Pulmonary artery endothelial cell (primary cell): ENCODE results near the gene ACOT7. TPM values are rescaled to one million over a fixed set of nuclear protein-coding genes. Genes with fewer than 3 reads are reported as not detected.

ENCODE experiments used
- DNase-seq: peaks from one replicate; pipeline ENCODE4 v3.0.0-alpha.2; 2011; ENCODE audit warnings: low read depth, low spot score
- total RNA-seq: library from RNA; depleted of rRNA; stranded (reverse); fragments of >200 nt; gene quantifications from 2 replicates; pipeline ENCODE4 v1.2.3, GENCODE V29; 2014

ACOT7 gene
- total RNA-seq, 1 donor from 2014 or later = 69.0 TPM

DNA sequence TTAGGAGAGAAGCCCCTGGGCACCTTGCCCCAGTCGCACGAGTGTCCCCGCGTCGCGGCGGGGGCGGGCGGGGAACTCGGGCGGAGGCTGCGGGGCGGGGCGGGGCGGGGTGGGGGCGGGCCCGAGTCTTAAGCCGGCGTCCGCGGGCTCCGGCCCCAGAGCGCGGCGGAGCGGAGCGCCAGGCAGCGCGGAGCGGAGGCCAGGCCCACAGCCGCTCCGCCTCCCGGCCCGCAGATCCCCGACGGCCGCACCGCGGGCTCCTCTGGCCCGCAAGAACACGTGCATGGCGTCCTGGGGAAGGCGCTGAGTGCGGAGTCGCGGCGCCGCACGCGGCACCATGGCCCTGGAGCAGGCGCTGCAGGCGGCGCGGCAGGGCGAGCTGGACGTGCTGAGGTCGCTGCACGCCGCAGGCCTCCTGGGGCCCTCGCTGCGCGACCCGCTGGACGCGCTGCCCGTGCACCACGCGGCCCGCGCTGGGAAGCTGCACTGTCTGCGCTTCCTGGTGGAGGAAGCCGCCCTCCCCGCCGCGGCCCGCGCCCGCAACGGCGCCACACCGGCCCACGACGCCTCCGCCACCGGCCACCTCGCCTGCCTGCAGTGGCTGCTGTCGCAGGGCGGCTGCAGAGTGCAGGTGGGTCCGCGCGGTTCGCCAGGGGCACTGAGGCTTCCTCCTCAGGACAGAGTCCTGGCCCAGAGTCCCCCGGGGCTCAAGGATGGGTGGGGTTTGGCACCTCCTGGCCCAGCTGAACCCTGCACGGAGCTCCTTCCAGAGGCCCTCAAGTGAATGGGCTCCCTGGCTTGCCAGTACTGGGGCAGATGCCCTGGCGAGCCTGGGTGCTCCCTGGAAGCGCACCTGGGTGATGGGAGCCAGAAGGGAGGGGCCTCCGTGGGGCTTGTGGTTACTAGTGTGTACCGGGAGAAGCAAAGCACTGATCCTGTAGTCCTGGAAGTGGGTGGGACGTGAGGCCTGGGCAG is 31.3 kb upstream of the ACOT7 start, which contains the start of gene ESPN:
Gene ESPN (plus strand): TSS at position 158 of the 975 bp plus-strand sequence. CDS start 180 bp downstream, at position 338.
- no peak for DNase-seq

GRCh38 chr1:6424000-6424565 is 30.5 kb upstream of the ACOT7 start:
- DNase-seq = no peak

DNA sequence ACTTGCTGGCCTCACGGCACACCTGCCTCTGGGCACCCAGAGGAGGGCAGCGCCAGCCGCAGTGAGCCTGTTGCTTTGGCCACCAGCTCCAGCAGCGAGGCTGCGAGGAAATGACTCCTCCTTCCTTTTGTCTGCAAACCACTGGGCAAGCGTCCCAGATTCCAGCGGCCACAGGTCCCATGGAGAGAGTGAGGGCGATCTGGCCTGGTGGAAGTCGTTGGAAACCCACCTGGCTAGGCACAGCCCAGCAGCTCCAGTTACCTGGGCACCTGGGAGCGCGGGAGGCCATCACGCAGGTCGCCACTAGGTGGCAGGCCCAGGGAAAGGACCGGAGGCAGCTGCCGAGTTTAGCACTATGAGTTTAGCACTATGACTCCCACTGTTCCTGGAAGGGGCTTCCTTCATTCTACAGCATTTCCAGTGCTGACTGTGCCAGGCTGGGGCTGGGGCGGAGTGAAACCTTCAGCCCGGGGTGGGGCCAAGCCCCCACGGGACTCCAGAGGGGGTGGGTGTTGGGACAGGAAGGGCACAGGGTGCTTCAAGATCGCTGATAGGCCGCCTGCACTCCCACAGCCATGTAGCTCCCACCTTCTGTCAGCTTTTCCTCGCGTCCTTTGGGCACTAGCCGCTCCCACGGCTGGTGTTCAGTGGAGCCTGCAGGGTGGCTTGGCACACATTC is 29.9 kb upstream of the ACOT7 start:
- peak; percentile 36 for DNase-seq

DNA sequence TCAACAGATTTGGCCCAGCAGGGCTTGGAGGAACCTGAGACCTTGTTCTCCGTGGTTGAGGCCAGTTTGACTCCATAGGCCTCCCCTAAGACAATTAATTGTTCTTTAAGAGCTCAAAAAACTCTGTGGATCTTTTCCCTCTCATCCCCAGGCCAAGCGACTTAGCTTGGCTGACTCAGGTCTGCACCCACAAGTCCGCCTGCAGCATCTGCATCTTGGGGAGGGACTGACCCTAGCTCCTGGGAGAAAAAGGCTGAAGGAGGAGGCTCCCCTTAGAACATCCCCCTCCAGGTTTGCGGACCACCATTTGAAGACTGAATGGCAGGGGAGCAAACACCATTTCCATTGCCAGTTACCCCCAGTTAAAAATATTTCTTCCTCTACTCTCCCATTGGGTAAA is 27.7 kb upstream of the ACOT7 start:
- DNase-seq = no peak

- DNase-seq = no peak
Measured at GRCh38 chr1:6420454-6421042, 27.0 kb upstream of the ACOT7 start.

DNA sequence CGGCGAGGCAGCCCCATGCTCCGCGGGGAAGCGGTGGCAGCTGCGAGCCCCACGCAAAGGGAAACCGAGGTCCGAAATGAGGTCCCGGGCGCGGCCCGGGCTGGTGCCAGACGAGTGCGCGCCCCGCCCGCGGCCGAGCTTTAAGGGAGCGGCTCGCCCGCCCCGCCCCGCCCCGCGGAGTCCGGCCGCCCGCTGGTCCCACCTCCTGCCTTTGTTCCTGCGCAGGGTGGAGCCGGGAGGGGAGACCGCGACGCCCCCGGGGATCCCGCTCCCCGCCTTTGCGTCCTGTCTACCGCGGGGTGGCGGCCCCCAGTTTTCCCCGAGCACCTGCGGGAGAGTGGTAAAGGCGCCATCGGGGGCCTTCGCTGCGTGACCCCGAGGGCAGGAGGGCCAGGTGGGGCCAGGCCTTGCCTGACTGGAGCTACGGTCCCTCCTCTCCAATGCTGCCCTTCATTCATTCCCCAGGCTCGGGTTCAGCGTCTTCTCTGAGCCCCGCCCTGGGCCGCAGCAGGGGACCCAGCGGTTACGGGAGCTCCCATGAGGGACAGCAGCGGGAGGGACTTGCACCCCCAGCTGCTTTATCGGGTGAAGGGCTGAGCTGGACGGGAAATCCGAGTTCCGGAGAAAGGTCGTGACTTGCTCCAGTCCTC is 26.4 kb upstream of the ACOT7 start, which contains the start of gene HES2:
Gene HES2 (minus strand): TSS at position 116 of the 650 bp plus-strand sequence. CDS start 99 bp downstream, at position 17.
- DNase-seq = no peak

DNA sequence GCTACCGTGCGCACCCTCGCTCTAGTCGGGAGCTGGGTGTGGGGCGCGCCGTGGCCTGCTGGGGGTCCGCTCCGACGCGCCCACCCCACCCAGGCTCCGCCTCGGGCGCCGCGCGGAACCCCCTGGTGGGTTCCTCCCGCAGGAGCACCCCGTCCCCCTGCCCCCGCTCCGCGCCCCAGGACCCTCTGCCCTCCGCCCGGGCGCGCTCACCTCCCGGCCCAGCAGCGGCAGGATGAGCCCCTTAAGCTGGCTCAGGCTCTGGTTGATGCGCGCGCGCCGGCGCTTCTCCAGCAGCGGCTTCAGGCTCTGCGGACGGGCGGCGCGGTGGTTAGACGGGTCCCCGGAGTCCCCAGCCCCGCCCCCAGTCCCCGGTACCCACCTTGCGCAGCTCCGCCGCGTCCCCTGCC is 25.8 kb upstream of the ACOT7 start:
- no peak for DNase-seq

DNA sequence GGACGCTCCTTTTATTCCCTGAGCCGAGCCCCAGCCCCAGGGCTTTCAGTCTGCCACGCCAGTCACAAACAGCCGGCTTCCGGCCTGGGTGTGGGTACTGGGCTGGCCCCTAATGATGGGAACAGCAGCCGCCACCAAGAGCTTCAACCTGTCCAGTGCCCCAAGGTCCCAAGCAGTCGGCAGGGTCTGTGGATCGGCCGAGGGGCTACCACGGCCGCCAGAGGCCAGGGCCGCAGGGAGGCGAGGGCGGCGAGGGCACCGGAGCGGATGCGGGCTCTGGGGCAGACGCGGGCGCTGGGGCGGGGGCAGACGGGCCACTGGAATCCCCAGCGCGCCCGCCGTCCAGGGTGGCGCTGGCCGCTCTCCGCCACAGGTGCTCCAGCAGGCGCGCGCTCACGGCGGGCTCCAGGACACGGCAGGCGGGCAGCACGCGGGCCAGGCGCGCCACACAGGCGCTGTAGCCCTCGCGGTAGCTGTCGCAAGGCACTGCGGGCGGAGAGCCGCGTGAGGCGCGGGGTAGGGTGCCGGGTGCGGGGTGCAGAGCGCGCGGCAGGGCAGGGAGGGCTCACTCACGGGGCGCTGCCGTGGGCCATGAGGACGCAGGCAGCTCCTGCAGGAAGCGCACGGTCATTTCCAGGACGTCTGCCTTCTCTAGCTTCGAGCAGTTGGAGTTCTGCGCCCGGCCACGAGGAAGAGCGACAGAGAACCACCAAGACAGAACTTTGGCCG is 25.3 kb upstream of the ACOT7 start:
- DNase-seq = no peak

DNA sequence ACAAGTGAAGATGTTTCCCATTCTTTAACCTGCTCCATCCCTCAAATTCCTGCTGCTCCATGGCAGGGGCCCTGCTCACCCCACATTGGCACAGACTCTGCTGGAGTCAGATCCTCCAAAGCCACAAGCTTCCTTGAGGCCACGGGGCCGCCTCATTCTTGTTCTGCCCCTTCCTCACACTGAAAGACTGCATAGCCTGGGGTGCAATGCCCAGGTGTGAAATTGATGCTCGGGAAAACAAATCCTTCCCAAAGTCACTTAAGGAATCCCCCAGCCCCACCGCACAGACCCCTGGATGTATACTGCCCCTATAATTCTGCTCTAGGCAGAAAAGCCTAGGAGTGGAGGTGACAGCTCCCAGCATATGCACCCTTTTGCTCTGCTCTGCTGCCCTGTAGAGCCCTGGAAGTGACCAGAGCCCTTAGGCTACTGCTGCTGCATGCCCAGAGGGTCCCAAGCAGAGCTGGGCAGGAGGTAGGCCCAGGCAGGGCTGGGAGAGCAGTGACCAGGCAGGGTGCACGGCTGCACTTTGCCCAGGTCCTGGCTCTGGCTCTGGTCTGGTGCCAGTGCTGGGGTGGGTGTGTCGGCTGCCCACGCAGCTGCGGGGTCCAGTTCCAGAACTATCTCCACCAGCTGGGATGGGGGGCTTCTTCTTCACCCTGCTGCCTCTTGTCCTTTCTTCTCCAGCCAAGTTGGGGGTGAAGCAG is 24.5 kb upstream of the ACOT7 start:
- DNase-seq = no peak

DNA sequence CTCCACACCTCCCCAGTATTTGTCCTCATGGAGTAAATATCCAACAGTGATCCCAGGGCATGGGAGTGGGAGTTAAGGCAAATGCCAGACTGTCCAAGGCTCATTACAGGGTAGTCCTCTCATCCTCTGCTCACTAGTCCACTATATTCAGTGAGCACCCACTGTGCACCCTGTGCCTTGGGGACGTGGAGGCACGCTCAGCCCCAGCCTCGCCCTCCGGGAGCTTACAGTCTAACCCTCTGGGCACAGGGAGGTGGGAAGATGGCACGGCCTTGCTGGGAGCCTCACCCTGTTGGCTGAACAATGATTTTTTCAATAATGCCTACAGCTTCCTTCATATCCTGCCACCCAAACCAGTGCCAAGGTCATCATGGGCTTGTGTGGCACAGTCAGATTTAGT is 23.3 kb upstream of the ACOT7 start:
- DNase-seq = no peak

DNA sequence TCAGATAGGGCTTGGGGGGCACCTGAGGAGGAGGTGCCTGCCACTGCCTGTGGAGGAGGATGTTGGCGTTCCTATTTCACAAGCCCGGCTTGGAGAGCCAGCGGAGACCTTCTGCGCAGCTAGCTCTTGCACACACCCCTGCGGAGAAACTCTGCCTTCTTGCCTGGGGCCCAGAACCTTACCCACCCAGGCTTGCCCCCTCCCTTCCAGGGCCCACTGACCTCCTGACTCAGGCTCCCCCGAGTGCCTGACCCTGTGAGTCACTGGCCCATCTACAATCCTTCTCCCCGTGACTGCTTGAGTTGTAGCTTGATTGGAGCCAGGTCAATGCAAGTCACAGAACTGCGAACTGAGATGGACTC is 22.7 kb upstream of the ACOT7 start:
- DNase-seq = no peak

GRCh38 chr1:6414881-6415626 is 21.5 kb upstream of the ACOT7 start:
- no peak for DNase-seq

GRCh38 chr1:6414443-6414844 is 20.9 kb upstream of the ACOT7 start:
- no peak for DNase-seq

GRCh38 chr1:6412896-6413295 is 19.3 kb upstream of the ACOT7 start:
- no peak for DNase-seq

DNA sequence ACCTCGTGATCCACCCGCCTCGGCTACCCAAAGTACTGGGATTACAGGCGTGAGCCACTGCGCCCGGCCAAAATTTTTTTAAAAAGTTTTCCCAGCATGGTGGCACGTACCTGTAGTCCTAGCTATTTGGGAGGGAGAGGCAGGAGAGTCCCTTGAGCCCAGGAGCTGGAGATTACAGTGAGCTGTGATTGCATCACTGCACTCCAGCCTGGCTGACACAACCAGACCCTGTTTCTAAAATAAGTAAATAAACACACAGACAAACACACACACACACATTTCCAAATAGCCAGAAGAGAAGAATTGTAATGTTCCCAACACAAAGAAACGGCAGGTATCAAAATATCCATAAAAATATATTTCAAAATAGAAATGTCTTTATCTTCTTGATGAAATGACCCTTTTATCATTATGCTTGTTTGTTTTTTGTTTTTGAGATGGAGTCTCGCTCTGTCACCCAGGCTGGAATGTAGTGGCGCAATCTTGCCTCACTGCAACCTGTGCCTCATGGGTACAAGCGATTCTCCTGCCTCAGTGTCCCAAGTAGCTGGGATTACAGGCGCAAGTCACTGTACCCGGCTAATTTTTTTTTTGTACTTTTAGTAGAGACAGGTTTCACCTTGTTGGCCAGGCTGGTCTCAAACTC is 16.8 kb upstream of the ACOT7 start:
- DNase-seq = no peak

- DNase-seq = no peak
Measured at GRCh38 chr1:6409733-6410132, 16.2 kb upstream of the ACOT7 start.

- DNase-seq = no peak
Measured at GRCh38 chr1:6409053-6409452, 15.5 kb upstream of the ACOT7 start.

- DNase-seq = no peak
Measured at GRCh38 chr1:6408023-6408422, 14.5 kb upstream of the ACOT7 start.

DNA sequence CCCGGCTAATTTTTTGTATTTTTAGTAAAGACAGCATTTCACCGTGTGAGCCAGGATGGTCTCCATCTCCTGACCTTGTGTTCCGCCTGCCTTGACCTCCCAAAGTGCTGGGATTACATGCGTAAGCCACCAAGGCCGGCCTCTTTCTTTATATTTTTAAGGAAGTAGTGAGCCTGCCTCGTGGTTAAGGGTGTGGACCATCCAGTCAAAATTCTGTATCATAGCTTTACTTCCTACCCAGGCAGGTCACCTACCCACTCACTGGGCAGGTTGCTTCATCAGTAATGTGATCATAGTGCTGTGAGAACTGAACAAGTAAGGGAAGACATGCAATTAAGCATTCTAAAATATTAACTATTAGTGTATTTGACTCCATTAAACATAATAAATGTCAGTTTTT is 8.1 kb upstream of the ACOT7 start:
- no peak for DNase-seq
